ENCODE measurements around the gene STKLD1.

DNA sequence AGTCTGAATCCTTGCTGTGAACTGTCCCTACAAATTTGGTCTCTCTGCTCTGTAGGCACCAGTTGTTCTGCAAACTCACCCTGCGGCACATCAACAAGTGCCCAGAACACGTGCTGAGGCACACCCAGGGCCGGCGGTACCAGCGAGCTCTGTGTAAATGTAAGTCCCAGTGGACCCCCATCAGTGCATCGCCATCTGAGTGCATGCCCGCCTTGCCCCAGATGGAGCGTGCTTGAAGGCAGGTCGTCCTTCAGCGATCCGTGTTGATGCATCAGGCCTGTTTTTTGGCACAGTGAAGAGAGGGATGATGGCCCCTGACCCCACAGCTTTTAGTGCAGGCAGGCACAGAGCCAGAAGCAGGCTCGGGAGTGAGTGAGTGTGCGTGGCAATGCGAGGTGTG, 18.5 kb upstream of the STKLD1 start:
- TF ChIP-seq, protein P1, sequence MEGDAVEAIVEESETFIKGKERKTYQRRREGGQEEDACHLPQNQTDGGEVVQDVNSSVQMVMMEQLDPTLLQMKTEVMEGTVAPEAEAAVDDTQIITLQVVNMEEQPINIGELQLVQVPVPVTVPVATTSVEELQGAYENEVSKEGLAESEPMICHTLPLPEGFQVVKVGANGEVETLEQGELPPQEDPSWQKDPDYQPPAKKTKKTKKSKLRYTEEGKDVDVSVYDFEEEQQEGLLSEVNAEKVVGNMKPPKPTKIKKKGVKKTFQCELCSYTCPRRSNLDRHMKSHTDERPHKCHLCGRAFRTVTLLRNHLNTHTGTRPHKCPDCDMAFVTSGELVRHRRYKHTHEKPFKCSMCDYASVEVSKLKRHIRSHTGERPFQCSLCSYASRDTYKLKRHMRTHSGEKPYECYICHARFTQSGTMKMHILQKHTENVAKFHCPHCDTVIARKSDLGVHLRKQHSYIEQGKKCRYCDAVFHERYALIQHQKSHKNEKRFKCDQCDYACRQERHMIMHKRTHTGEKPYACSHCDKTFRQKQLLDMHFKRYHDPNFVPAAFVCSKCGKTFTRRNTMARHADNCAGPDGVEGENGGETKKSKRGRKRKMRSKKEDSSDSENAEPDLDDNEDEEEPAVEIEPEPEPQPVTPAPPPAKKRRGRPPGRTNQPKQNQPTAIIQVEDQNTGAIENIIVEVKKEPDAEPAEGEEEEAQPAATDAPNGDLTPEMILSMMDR (IDR thresholded peaks at IDR 0.05): no peak
- no peak for TF ChIP-seq POLR2A (IDR thresholded peaks at IDR 0.05)
